HG02970 (cell line): ENCODE measurements around the gene BTAF1.
"Not testable (repeated sequence)": the region's sequence is repeated elsewhere in the genome, so short reads cannot be mapped to it uniquely, and the experiment has no call there.

Experiments used
- ATAC-seq: cut with Tn5 transposase; IDR thresholded peaks from one replicate; pipeline ENCODE4 v1.9.1; 2021; ENCODE audit warnings: mild to moderate bottlenecking, moderate library complexity, moderate number of reproducible peaks; ENCODE audit not compliant: unreplicated experiment, low FRiP score

BTAF1 gene

DNA sequence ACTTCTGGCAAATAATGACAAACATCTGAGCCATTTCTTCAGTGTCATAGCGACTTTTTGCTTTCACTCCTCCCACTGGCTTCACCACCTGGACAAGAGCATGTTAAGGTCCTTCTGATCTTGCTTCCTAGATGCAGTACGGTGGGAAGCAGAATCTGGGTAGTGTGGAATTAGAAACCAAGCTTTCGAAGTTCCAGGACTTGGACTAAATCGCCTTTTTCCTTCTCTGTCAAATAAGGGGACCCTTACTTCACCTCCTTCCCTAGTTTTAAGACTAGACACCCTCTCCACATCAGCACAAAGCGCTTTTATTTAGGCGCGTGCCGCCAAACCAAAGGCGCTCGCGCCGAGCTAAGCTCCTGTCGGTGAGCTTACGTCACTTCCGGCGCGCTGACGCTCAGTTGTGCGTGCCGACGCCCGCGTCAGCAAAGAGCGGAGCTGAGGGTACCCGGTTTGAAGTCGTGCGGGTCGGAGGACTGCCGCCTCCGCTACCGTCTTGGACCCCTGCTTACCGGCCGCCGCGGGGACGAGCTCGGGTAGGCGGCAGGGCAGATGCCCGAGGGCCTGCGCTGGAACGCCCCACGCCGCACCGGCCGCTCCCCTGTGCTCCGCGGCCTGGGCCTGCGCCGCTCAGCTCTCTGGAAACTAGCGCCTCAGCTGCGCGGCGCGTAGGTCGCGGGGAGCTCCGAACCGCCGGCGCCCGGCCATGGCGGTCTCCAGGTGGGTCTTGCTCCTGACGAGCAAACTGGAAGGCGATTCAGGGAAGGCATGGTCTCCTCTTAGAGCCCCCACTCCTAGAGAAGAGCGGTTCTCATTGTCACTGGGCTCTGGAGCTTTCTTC, at the start of gene BTAF1:
TSS of gene BTAF1 (plus strand) at position 400 of the 841 bp plus-strand sequence. CDS start at position 707, 307 bp downstream.
- peak; percentile 96 for ATAC-seq

DNA sequence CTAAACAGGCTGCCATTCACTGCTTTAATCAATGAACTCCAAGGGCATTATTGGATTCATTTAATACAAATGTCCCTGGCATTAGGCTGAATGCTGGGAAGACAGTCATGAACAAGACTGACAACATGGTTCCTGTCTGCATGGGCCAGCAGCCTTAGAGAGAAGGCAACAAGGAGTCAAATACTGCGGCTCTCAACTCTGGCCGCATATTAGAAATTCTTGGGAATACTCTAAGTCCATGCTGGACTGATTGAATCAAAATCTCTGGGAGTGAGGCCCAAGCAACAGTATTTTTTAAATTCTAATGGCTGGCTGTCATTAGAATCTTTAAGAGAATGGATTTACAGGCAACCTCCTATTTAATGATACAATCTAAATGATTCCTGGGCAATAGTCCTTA, 48.4 kb upstream of the BTAF1 start:
- ATAC-seq, result no peak

DNA sequence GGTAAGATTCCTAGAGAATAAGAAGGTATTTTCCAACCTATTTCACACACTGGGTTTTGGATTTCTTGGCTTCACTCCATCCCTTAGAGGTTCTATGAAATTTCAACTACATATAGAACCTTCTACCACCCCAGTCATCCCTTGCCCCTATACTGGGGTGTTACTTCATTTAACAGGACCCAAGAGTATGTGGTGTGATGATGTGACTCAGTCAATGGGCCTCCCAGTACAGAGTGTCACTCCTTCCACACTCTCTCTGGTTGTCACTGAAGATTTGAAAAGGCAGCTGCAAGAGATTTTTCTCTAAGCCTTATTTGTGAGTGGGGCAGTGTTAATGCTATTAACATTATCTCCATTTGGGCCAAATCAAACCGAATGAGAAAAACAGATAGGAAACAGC, 47.8 kb upstream of the BTAF1 start:
- no peak for ATAC-seq

DNA sequence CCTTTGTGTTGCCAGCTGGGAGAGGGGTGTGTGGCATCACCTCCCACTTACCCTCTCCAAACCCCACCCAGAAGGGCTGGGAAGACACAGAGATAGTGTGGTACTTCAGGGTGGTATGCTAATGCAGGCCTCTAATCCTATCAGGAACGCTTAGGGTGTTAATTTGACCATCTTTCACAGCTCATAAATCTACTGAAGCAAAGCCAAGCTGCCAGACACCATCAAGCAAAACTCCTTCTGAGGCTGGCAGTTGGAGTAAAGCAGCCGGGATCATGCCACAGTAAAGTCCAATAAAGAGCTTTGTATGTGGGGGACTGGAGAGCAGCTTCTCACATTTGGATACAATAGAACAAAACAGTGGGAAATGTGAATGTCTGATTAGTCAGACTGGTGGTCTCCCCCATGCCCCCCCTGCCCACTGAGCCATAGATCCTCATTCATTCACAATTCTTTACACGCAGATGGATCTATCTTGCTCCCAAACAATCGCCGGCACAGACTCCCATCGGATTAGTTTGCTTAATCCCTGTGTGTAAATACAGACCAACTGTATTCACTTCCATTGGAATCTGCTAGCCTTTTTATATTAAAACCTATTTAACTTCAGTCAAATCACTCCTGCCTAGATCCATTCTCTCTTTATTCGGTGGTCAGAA, 43.9 kb upstream of the BTAF1 start:
- no peak for ATAC-seq

DNA sequence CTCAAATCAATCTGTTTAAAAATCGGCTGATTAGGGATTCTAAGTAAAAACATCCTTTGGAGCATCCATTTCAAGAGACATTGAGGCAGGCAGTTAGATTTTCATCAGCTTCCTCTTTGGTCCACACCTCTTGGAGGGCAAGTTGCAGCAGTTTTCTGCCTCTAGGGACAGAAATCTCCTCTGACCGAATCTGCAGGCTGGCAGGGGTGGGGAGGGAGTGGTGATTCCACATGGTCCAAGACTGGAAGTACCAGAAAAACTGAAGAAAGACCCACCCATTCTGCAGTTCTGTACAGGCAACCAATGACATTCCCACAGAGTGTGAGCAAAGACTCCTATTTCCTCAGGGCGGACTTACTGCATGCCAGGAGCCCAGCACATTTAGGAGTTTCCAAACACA, 43.3 kb upstream of the BTAF1 start:
- ATAC-seq, result no peak

DNA sequence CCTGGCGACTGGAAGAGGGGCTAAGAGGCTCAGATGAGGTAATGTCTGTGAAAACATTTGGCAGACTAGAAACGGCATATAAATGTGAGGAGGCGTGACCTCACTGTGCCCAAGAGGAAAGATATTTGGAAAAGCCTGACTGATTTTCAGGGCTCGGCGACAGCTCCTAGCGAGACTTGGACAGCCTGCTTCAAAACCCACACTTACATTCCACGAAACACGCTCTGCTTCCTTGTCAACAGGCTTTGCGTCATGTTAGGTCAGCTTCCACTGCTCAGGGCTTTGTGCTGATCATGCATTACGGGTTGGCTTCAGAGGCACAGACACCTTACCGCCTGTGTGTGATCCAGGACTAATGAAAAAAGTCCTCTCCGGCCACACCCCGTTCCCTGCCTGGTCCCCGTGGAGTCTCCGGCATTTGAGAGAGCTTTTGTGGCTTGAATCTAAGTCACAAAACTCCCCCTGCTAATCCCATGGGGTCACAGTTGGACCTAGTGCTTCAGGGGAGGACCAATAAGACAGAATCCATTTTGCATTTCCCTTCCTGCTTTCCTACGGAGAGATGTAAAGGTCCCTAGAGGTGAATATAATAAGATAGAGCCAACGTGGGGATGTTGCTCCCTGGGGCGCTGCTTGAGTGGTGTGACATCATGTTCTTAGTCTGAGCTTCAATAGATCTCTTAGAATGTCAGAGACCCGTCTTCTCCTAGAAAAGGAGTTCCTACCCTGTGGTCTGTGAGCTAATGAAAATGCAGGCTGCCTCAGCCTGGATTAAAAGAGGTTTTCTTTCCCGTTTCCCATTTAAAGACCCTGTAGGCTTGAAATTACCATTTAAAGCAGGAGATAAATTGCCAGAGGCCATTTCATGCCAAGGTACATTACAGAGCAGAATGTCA, 39.8 kb upstream of the BTAF1 start:
- no peak for ATAC-seq

DNA sequence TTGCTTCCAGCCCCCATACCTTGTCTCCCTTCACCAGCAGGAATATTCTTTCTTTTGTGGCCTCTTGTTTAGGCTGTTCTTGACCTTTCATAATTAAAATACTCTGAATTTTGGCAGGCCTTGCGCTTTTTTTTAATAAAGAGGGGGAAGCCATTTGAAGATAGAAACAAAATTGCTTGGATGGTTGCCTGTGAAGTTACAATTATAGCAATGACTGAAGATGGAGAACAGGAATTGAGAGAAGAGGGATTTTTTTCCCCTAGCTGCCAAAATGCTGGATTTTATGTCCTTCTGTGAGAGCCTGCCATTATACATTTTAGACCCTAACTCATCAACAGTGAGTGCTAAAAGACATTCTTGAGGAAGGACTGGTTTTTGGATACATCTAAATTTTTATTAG, 39.0 kb upstream of the BTAF1 start:
- no peak for ATAC-seq

DNA sequence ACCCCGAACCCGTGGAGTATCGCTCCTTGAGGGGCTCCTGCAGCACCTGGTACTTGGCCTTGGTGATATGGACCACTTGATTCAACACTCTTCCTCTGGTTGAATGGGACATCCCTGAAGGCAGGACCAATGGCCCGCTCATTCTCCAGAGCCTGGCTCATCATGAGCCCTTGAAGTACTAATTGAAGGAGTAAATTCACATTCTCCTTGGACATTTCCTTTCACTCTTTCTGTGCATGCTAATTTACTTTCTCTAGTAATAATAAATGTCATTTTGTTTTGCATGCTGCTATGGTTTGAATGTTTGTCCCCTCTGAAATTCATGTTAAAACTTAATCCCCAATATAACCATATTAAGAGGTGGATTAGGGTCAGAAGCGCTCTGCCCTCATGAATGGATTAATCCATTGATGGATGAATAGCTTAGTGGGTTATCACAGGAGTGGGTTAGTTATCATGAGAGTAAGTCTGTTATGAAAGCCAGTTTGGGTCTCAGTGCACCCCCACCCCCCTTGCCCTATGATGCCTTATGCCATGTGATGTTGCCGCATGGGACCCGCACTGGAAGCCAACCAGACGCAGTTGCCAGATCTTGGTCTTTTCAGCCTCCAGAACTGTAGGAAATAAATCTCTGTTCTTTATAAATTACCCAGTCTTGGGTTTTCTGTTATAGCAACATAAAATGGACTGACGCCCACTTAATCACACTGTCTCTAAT, 38.0 kb upstream of the BTAF1 start:
- ATAC-seq, result no peak

DNA sequence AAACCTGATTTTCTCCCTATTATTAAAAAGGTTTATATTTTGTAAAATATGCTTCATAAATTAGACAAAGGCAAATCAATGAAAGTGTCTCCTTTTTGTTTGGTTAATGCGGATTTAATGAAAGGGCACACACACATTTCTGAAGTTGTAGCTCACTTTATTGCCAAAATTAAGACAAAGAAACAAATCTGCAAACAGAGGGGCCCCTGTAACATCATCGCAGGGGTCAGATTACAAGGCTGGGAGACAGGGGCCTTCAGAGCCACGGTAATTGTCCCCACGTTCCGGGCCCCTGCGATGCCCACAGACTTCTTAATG, 36.7 kb upstream of the BTAF1 start:
- ATAC-seq, result no peak

DNA sequence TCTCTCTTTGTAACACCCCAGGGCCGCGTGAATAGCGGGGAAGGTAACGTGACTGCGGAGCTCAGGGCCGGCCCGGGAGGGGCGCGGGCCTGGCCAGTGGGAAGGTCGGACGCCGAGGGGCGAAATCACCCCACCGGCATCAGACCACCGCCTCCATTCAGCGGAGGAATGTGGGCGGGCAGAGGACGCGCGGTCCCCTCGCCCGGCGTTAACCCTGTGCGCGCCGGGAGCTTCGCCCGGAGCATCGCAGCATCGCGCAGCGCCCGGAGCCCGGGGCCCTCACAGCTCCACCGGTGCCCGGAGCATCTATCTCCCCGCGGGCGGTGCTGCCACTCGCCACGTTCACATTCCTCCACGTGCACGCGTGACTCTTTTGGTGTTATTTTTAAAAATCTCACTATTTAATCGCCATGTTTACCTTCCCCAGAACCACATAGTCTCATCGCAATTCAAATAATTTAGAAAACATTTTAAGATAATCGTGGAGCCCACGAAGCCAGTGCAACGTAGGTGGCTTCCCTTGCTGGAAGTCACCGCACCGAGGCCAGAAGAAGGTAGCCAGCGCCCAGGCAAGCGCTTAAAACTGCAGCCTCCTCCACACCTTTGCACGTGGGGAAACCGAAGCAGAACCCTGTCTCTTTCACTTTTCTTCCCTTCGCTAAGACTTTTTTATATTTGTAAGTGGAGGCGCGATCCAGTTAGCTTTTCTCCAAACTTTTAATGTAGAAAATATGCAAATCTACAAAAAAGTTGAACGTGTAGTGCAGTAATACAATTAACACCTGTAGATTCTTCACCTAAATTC, 36.1 kb upstream of the BTAF1 start:
- no peak for ATAC-seq

DNA sequence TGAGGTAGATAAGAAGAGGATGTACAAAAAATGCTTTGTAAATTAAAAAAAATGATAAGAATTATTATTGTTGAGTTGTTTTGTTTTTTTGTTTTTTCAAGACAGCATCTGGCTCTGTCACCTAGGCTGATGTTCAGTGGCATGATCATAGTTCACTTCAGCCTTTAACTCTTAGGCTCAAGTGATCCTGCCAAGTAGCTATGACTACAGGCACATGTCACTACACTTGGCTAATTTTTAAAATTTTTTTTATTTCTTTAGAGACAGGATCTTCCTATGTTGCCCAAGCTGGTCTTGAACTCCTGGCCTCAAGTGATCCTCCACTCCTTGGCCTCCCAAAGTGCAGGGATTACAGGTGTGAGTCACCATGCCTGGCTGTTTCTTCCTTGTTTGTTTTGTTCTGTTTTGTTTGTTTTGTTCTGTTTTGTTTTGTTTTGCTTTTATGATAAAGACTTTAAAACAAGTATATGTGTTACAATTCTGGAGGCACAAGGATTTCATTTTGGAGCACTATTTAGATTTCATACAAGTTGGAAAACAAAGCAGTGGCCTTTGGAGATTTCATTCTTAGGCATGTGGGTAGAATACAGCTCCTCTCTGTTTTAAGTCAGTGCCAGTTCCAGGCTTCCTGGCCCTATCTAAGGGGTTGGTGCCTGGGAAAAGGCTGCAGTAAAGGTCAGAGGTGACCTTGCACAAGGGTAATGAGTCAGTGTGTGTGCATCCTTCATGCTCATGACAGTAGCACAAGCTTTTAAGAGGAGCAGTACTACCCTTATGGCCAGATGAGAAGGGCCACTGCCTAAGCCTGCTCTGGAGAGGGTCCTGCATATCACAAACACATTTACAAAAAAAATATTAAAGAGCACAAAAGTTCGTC, 32.2 kb upstream of the BTAF1 start:
- no peak for ATAC-seq

DNA sequence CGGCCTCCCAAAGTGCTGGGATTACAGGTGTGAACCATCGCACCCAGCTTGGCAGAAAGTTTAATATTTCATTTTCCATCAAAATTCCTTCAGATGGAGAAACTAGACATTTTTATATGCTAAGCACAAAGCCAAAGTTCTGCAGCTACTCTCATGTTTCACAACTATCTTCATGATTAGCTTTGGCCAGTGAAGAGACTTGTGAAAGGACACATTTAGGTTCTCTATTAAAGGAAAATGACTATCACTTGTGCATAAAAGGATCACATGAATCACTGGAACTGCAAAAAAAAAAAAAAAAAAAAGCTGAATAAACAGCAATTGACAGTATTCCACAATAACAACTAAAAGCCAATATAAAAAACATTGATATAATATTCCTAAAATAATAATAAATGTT, 30.5 kb upstream of the BTAF1 start:
- ATAC-seq, result no peak

DNA sequence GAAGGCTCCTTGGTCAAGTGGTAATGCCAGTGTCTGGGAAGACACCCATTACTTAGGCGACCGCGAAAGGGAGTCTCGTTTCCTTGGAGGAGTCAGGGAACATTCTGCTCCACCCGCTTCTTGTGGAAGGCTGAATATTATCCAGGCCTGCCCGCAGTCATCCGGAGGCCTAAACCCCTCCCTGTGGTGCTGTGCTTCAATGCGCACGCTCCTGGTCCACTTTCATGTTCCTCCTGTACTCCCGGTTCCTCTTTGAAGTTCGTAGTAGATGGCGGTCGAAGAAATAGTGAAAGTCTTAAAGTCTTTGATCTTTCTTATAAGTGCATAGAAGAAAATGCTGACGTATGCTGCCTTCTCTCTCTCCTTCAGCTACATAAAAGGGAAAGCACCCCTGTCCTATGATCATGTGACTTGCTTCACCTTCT, 29.3 kb upstream of the BTAF1 start:
- not testable (repeated sequence) for ATAC-seq

DNA sequence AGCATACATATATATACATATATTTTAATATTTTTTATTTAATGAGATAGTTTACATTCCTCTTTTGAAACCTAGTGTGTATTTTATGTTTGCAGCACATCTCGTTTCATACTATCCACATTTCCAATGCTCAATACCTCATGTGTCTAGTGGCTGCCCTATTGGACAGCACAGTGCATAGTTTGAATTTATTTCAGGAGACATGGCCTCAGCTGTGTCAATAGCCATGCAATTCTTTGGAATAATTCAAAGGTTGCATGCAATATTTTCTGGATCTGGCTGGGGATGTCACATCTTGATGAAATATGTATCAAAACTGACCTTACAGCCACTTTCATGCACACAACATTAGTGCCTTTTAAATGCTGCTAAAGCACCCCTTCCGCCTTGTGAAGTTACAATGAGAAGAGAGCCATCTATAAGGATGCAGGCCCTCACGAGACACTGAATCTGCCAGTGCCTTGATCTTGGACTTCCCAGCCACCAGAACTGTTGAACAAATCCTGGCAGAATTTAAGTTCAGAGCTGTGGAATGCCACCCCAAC, 27.3 kb upstream of the BTAF1 start:
- ATAC-seq, result no peak

DNA sequence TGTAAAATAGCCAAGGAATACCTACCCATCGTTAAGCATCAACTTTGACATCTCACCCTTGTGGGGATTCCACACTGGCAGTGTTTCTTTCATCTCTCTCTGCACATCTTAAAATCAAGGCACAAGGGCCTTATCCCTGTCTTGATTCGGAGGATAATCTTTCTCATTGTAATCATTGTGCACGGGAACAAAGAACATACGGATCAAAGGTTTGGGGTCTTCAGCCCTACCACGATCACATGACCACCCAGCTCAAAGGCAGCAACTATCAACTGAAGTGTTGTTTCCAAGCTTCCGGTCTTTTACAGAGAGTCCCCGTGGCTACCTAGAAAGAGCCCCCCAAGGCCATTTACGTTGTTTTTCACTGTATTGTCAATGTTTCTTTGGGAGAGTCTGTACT, 26.1 kb upstream of the BTAF1 start:
- ATAC-seq, result no peak

DNA sequence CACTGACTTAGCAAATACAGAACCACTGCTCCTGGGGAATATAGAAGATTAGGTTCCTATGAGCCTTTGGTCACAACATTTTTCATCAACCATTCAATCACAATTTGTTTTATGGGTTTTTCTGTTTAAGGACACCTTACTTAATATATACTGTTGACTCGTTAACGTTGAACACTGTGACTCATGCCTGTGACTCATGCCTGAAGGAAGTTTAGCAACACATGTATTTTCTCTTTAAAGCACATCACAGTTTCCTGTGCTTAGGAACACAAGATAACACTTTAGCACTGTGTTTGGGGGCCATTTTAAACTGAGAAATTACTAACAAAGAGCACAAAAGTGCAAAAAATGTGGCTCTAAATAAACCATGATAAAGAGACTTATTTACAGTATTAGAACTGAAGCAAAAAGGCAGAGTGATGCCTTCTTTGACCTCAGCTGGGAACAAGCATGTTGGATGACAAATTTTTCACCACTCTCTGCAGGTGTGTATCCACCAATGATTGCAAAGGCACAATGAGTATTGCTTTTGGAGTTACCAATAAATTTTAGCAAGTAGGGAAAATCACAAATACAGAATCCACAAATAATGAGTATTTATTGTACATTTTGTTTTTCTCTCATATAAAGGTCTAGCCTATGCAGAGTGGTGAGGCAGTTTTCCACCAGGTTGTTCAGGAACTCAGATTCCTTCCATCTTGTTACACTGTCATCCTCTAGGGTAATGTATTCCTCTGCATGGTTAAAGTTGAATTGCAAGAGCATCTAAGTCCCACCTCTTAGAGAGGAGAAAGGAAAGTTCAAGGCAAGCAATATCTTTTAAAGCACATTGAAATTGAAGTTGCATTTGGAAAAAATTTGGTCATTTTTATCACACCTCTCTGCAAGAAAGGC, 21.5 kb upstream of the BTAF1 start:
- no peak for ATAC-seq

DNA sequence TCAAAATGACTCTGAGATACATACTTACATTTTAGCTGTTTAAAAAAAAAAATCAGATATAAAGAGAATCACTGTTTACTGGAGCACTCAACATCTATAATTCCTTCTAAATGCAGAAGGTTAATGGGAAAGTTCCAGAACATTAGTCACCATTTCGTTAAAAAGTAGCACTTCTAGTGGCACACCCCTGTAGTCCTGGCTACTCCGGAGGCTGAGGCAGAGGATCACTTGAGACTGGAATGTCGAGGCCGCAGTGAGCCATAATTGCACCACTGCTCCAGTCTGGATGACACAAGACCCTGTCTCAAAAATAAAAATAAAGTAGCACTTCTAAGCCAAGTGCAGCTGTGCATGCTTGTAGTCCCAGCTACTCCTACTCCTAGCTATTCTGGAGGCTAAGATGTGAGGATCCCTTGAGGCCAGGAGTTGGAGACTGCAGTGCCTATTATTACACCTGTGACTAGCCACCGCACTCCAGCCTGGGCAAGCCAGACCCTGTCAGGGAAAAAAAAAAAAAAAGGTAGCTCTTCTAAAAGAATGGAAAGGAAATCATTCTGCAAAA, 16.5 kb upstream of the BTAF1 start:
- ATAC-seq, result no peak
